CD14-positive monocyte (primary cell): ENCODE results near the gene DELE1. TPM values are rescaled to one million over a fixed set of nuclear protein-coding genes. Genes with fewer than 3 reads are reported as not detected.
A peak's percentile ranks its signal among the peaks of the same experiment; 100 is the strongest.

ENCODE experiments used
- DNase-seq, 3 donors: peaks; one replicate each; pipeline ENCODE4 v3.0.0-alpha.2; 2011 to 2022
- H2AFZ ChIP-seq: 2 replicates; pipeline ENCODE4 v1.6.0; 2012; ENCODE audit warnings: mild to moderate bottlenecking, low read depth, low read length, inconsistent platforms; ENCODE audit not compliant: insufficient read depth, poor library complexity, severe bottlenecking
- H3K27ac ChIP-seq, 2 donors: 1 replicate in 1 of 2; 2 replicates in 1 of 2; pipeline ENCODE4 v1.5.1; 2012 to 2013; ENCODE audit warnings: low read length in 2 of 2, control low read depth in 1 of 2, inconsistent platforms in 1 of 2, low read depth in 1 of 2, mild to moderate bottlenecking in 1 of 2
- H3K27me3 ChIP-seq, 2 donors: one replicate each; pipeline versions ENCODE4 v1.6.0 to v1.6.1; 2011 to 2013; ENCODE audit warnings: low read length in 2 of 2; ENCODE audit not compliant: control insufficient read depth in 2 of 2, insufficient read depth in 2 of 2
- H3K36me3 ChIP-seq, 2 donors: replicated peaks in 1 of 2; 1 replicate in 1 of 2; 2 replicates in 1 of 2; pipeline versions ENCODE4 v1.5.1 to v1.6.1; 2012 to 2013; ENCODE audit warnings: low read length in 2 of 2, control low read depth in 1 of 2, inconsistent platforms in 1 of 2, mild to moderate bottlenecking in 1 of 2; ENCODE audit not compliant: insufficient read depth in 2 of 2, control insufficient read depth in 1 of 2
- H3K4me1 ChIP-seq, 2 donors: 1 replicate in 1 of 2; 2 replicates in 1 of 2; pipeline versions ENCODE4 v1.5.1 to v1.6.1; 2012 to 2013; ENCODE audit warnings: low read length in 2 of 2, control low read depth in 1 of 2, inconsistent platforms in 1 of 2, mild to moderate bottlenecking in 1 of 2, moderate library complexity in 1 of 2; ENCODE audit not compliant: insufficient read depth in 2 of 2, control insufficient read depth in 1 of 2
- H3K4me2 ChIP-seq: replicated peaks from 2 replicates; pipeline ENCODE3; 2012; ENCODE audit warnings: low read length, moderate library complexity, mild to moderate bottlenecking; ENCODE audit not compliant: poor library complexity, severe bottlenecking; ENCODE audit errors: extremely low read depth
- H3K4me3 ChIP-seq, 3 experiments: fragments of 200-600 bp in 1 of 3; sonication (generic) in 1 of 3; replicated peaks in 1 of 3; 1 replicate in 2 of 3; 2 replicates in 1 of 3; pipeline ENCODE4 v1.5.1; 2011 to 2013; ENCODE audit warnings: low read length in 3 of 3, mild to moderate bottlenecking in 3 of 3, control low read depth in 2 of 3, low read depth in 2 of 3, inconsistent platforms in 1 of 3, moderate library complexity in 1 of 3
- H3K79me2 ChIP-seq: 2 replicates; pipeline ENCODE4 v1.6.0; 2012; ENCODE audit warnings: mild to moderate bottlenecking, control low read depth, inconsistent platforms, low read length, moderate library complexity; ENCODE audit not compliant: insufficient read depth
- H3K9ac ChIP-seq: 2 replicates; pipeline ENCODE4 v1.6.0; 2017; ENCODE audit warnings: low read length, mild to moderate bottlenecking; ENCODE audit not compliant: insufficient read depth, poor library complexity, severe bottlenecking
- H3K9me3 ChIP-seq, 2 donors: replicated peaks in 1 of 2; 1 replicate in 1 of 2; 2 replicates in 1 of 2; pipeline versions ENCODE4 v1.5.1 to v1.6.1; 2012 to 2013; ENCODE audit warnings: low read length in 2 of 2, control low read depth in 1 of 2; ENCODE audit not compliant: control insufficient read depth in 1 of 2, insufficient read depth in 1 of 2
- H4K20me1 ChIP-seq: 2 replicates; pipeline ENCODE4 v1.6.0; 2012; ENCODE audit warnings: mild to moderate bottlenecking, low read length, control low read depth, moderate library complexity; ENCODE audit not compliant: insufficient read depth
- H3K27ac Mint-ChIP-seq, 7 donors: one replicate each; pipeline ENCODE4 v1.8.0; 2020; ENCODE audit warnings: mild to moderate bottlenecking in 7 of 7, mixed read lengths in 7 of 7, moderate library complexity in 6 of 7, inconsistent platforms in 2 of 7
- H3K27me3 Mint-ChIP-seq, 3 donors: one replicate each; pipeline ENCODE4 v1.8.0; 2021 to 2022; ENCODE audit warnings: low read depth in 3 of 3, mild to moderate bottlenecking in 3 of 3, mixed read lengths in 3 of 3, moderate library complexity in 3 of 3, inconsistent platforms in 1 of 3
- H3K36me3 Mint-ChIP-seq, 2 donors: one replicate each; pipeline ENCODE4 v1.8.0; 2020; ENCODE audit warnings: mixed read lengths in 2 of 2, inconsistent platforms in 1 of 2, mild to moderate bottlenecking in 1 of 2
- H3K4me1 Mint-ChIP-seq: one replicate; pipeline ENCODE4 v1.8.0; 2020; ENCODE audit warnings: mild to moderate bottlenecking, mixed read lengths
- H3K4me3 Mint-ChIP-seq, 2 donors: one replicate each; pipeline ENCODE4 v1.8.0; 2020; ENCODE audit warnings: mild to moderate bottlenecking in 2 of 2, mixed read lengths in 2 of 2, moderate library complexity in 1 of 2
- H3K9me3 Mint-ChIP-seq, 7 donors: one replicate each; pipeline ENCODE4 v1.8.0; 2020 to 2022; ENCODE audit warnings: mixed read lengths in 7 of 7, mild to moderate bottlenecking in 6 of 7, moderate library complexity in 6 of 7, inconsistent platforms in 2 of 7
- CTCF ChIP-seq: fragments of 200-600 bp; IDR thresholded peaks from one replicate; pipeline ENCODE4 v1.8.0; 2022; ENCODE audit warnings: antibody characterized with exemption, mild to moderate bottlenecking
- WGBS: methylation state at CpG from one replicate; pipeline ENCODE4 v1.1.5; 2013; ENCODE audit warnings: missing lambda C conversion rate; ENCODE audit not compliant: insufficient coverage; 5-methylcytosine and 5-hydroxymethylcytosine counted together
- intact Hi-C, 2 donors: fragments of 100-400 bp; cut with micrococcal nuclease; formaldehyde crosslinking; loops; one replicate each; pipeline versions ENCODE4 v1.15.0 to v1.15.1; 2023
- polyA plus RNA-seq, 3 donors: library from polyadenylated mRNA; depleted of rRNA in 1 of 3; unstranded in 2 of 3; stranded (reverse) in 1 of 3; fragments of 300-500 nt in 2 of 3; fragments of >200 nt in 1 of 3; fragmentation: Illumina TruSeq in 2 of 3; gene quantifications; 1 replicate in 2 of 3; 2 replicates in 1 of 3; pipeline ENCODE4 v1.2.3, GENCODE V29; 2012 to 2021

DELE1 gene
- polyA plus RNA-seq, 3 donors, result 47.3 to 140 (median 49.6) TPM

DNA sequence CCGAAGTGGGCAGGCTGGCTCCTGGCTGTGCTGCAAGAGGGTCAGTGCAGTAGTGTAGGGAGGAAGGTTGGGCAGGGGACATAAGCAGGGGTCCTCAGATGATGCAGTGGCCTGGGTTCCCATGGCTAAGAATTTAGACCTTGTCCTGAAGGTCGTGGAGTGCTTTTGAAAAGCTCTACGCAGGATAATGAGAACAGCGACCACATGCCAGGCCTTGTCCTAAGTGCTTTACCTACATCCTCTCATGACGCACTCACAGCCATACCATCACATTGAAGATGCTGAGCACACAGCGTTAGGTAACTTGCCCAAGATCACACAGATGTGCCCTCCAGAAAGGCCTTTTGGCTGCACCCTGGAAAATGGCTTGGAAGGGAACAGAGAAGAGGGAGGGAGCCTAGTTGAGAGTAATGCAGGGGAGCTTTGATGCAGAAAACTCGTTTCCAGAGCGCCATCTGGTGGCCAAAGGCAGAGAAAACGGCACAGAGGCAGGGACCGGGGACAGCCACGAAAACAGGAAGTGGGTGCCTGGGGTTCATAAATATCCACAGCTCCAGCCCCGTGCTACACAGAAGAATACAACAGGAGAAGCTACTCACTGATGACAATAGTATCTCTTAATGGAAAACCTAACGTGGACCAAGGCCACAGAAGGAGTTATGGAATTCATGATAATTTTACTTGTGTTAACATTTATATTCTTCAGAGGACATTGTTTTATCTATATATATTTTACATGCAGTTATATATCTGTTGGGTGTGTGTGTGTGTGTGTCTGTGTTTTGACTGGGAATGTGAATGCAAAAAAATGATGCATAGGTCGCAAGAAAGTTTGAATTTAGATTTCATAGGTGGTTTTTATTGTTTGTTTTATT, 37.0 kb downstream of the DELE1 start:
- Histone ChIP-seq H3K9ac (no peak overlapping the region), H3K36me3 (no peaks in the 10 kb centered on the region), H3K27ac (no peak overlapping the region), H3K79me2 (no peaks in the 10 kb centered on the region), H2AFZ (no peak overlapping the region), H3K4me3 (no peak overlapping the region), H3K9me3 (no peaks in the 10 kb centered on the region), H3K4me2 (no peak overlapping the region), H4K20me1 (no peaks in the 10 kb centered on the region), H3K27me3 (no peaks in the 10 kb centered on the region), H3K4me1 (peaks cover 28 to 42% of the 10 kb centered on the region in 2 donors)
- Mint-ChIP-seq H3K4me3 (no peak overlapping the region), H3K4me1 (peaks cover 43% of the 10 kb centered on the region), H3K27me3 (peaks cover 2 to 7% (median 4%) of the 10 kb centered on the region in 3 donors), H3K36me3 (peaks cover 3% of the 10 kb centered on the region in 2 donors), H3K27ac (peak overlapping the region in 3 of 7 donors; percentile 4 to 85 (median 44)), H3K9me3 (peaks cover 0 to 2% (median 0%) of the 10 kb centered on the region in 7 donors)
- peak; percentile 90 for TF ChIP-seq CTCF
- 35% methylated on average over 12 of the region's 14 CpGs for WGBS
- intact Hi-C loops, result loop anchor here in 1 of 2 donors (5.0 kb wide), 1 partner anchor 268 kb away; no protein-coding TSS in a partner anchor
- DNase-seq, result peak; percentile 88 to 90 (median 89)

- H3K9ac ChIP-seq, result no peak overlapping the region
- no peak overlapping the region for H3K27ac Mint-ChIP-seq
- H2AFZ ChIP-seq, result no peak overlapping the region
- intact Hi-C loops, result loop anchor here in 1 of 2 donors (5.0 kb wide), 1 partner anchor 269 kb away; no protein-coding TSS in a partner anchor
- H3K36me3 ChIP-seq, result no peaks in the 10 kb centered on the region
- no peak overlapping the region for H3K4me3 Mint-ChIP-seq
- no peak overlapping the region for H3K4me3 ChIP-seq
- WGBS, result no CpG with 5 or more reads among the region's 3 CpGs
- H4K20me1 ChIP-seq, result no peaks in the 10 kb centered on the region
- no peak overlapping the region for H3K4me2 ChIP-seq
- H3K27ac ChIP-seq, result no peak overlapping the region
- H3K27me3 Mint-ChIP-seq, result peaks cover 2 to 4% (median 4%) of the 10 kb centered on the region in 3 donors
- no peak for DNase-seq
- H3K79me2 ChIP-seq, result no peaks in the 10 kb centered on the region
- no peaks in the 10 kb centered on the region for H3K9me3 ChIP-seq
- no peaks in the 10 kb centered on the region for H3K27me3 ChIP-seq
- H3K4me1 ChIP-seq, result peaks cover 28 to 42% of the 10 kb centered on the region in 2 donors
- H3K9me3 Mint-ChIP-seq, result peaks cover 0 to 2% (median 0%) of the 10 kb centered on the region in 7 donors
- TF ChIP-seq CTCF, result no peak
- H3K4me1 Mint-ChIP-seq, result peaks cover 43% of the 10 kb centered on the region
- peaks cover under 1 to 1% of the 10 kb centered on the region in 2 donors for H3K36me3 Mint-ChIP-seq
Measured at GRCh38 chr5:141961466-141961865, 37.8 kb downstream of the DELE1 start.
